Caco-2 (cell line): Measurements from ENCODE around the gene SERPINB5. TPM values are rescaled to one million over a fixed set of nuclear protein-coding genes. Genes with fewer than 3 reads are reported as not detected.
A peak's percentile ranks its signal among the peaks of the same experiment; 100 is the strongest.
"Not testable (repeated sequence)": the region's sequence is repeated elsewhere in the genome, so short reads cannot be mapped to it uniquely, and the experiment has no call there.

Experiments used
- BruUV-seq: library from RNA; stranded (reverse); fragments of 400-500 nt; replicated peaks from 2 replicates; lab custom pipeline; 2021; lab: Mats Ljungman, UMichigan
- CTCF ChIA-PET: fragments of 300-600 bp; sonication (Branson Sonifier 250); formaldehyde crosslinking; loops from one replicate; lab custom pipeline; 2022; ENCODE audit warnings: antibody characterized with exemption; lab: Charles Lee
- POLR2A ChIA-PET: fragments of 300-600 bp; sonication (Branson Sonifier 250); formaldehyde crosslinking; loops from one replicate; lab custom pipeline; 2022; ENCODE audit warnings: antibody characterized with exemption; lab: Charles Lee
- DNase-seq, 2 experiments: peaks; one replicate each; pipeline versions ENCODE4 v3.0.0 to v3.0.0-alpha.2; 2020 to 2022
- H3K27me3 ChIP-seq: replicated peaks from 2 replicates; pipeline ENCODE4 v1.6.0; 2011; ENCODE audit warnings: low read length; ENCODE audit not compliant: control insufficient read depth, insufficient read depth
- H3K36me3 ChIP-seq: 2 replicates; pipeline ENCODE4 v1.5.1; 2011; ENCODE audit warnings: low read length; ENCODE audit not compliant: control insufficient read depth, insufficient read depth
- H3K4me1 ChIP-seq: fragments of 250-450 bp; sonication (Bioruptor Pico); 2 replicates; pipeline ENCODE4 v1.5.1; 2020; ENCODE audit warnings: mild to moderate bottlenecking
- H3K4me3 ChIP-seq: 2 replicates; pipeline ENCODE4 v1.5.1; 2011; ENCODE audit warnings: low read depth, mild to moderate bottlenecking, control low read depth, low read length
- H3K9me3 ChIP-seq: fragments of 250-450 bp; sonication (Bioruptor Pico); 2 replicates; pipeline ENCODE4 v1.5.1; 2020; ENCODE audit warnings: mild to moderate bottlenecking, moderate library complexity
- H3K27ac Mint-ChIP-seq: one replicate; pipeline ENCODE4 v1.8.0; 2022; ENCODE audit warnings: mixed read lengths; ENCODE audit not compliant: unreplicated experiment
- H3K27me3 Mint-ChIP-seq: one replicate; pipeline ENCODE4 v1.8.0; 2022; ENCODE audit warnings: mixed read lengths; ENCODE audit not compliant: insufficient read depth, unreplicated experiment
- H3K36me3 Mint-ChIP-seq: one replicate; pipeline ENCODE4 v1.8.0; 2022; ENCODE audit warnings: mild to moderate bottlenecking, mixed read lengths; ENCODE audit not compliant: insufficient read depth, unreplicated experiment
- H3K4me1 Mint-ChIP-seq: one replicate; pipeline ENCODE4 v1.8.0; 2022; ENCODE audit warnings: low read depth, mixed read lengths; ENCODE audit not compliant: unreplicated experiment
- H3K4me3 Mint-ChIP-seq: one replicate; pipeline ENCODE4 v1.8.0; 2022; ENCODE audit warnings: mild to moderate bottlenecking, moderate library complexity, mixed read lengths; ENCODE audit not compliant: unreplicated experiment
- H3K9me3 Mint-ChIP-seq: one replicate; pipeline ENCODE4 v1.8.0; 2022; ENCODE audit warnings: mixed read lengths; ENCODE audit not compliant: unreplicated experiment
- CTCF ChIP-seq, 2 experiments: fragments of 200-600 bp in 1 of 2; IDR thresholded peaks; 1 replicate in 1 of 2; 2 replicates in 1 of 2; pipeline versions ENCODE4 v1.5.1 to v1.8.0; 2011 to 2022; ENCODE audit warnings: antibody characterized with exemption in 1 of 2, control low read depth in 1 of 2, inconsistent platforms in 1 of 2, low read depth in 1 of 2, low read length in 1 of 2, mild to moderate bottlenecking in 1 of 2, moderate library complexity in 1 of 2; ENCODE audit not compliant: insufficient read depth in 1 of 2, severe bottlenecking in 1 of 2, unreplicated experiment in 1 of 2
- intact Hi-C: fragments of 100-400 bp; cut with micrococcal nuclease; formaldehyde crosslinking; loops from one replicate; pipeline ENCODE4 v1.10.0; 2022; ENCODE audit not compliant: unreplicated experiment
- total RNA-seq: library from RNA; stranded (reverse); gene quantifications from 2 replicates; pipeline ENCODE4 v1.2.3, GENCODE V29; 2022

The SERPINB5 gene
- total RNA-seq, 1 experiment from 2014 or later: not detected

DNA sequence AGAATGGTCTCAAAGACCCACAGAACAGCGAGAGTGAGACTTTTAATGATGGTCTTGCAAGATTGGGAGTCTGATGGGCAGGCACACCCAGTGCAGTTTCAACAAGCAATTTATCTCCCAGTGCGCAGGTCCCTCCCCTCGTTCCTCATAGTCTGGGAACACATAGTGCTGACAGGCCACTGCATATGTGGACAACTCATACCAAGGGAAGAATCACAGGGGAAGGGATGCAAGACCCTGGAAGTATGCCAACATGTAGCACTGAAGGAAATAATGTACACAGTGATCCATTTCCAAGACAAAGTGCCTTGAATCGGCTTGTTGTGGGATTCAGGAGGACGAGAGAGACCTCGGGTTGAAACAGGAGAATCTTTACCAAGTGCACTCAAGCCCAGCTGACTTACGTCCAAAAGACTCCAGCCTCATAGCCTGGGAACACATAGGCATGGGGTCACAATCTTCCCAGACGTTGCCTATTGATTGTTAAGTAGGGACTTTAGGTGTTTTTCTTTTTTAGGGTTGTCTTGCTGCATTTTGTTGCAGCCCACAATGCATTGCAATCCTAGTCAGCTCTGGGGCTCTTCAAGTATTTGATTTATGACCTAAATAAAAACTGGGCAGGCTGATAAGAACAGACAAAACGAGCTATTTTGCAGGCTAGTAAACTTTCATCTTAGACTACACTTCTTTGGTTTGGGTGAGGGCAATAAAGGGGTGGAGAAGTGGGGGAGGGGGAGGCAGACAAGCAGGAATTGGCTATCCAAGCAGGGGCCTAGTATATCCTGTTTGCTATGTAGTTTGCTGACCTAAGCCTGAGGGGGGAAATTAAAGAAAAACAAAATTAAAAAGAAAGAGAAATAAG lies 24.7 kb upstream of the SERPINB5 start:
- peaks cover 4% of the 10 kb centered on the region for H3K4me1 Mint-ChIP-seq
- H3K9me3 ChIP-seq: no peaks in the 10 kb centered on the region
- ChIA-PET POLR2A (no interaction called here), CTCF (no interaction called here)
- H3K4me1 ChIP-seq: no peaks in the 10 kb centered on the region
- H3K9me3 Mint-ChIP-seq: no peaks in the 10 kb centered on the region
- no peak overlapping the region for H3K4me3 ChIP-seq
- H3K4me3 Mint-ChIP-seq: no peak overlapping the region
- H3K36me3 ChIP-seq: no peaks in the 10 kb centered on the region
- no peak for TF ChIP-seq CTCF (IDR thresholded peaks at IDR 0.05; ENCODE audit: insufficient read depth in 1 of 2, low read depth in 1 of 2, low read length in 1 of 2, severe bottlenecking in 1 of 2, unreplicated experiment in 1 of 2)
- no TSS peak for BruUV-seq
- no peaks in the 10 kb centered on the region for H3K27me3 ChIP-seq
- DNase-seq: peak in 1 of 2 experiments; percentile 38
- no peak overlapping the region for H3K27ac Mint-ChIP-seq
- no peaks in the 10 kb centered on the region for H3K27me3 Mint-ChIP-seq
- no peaks in the 10 kb centered on the region for H3K36me3 Mint-ChIP-seq
- intact Hi-C loops: no loop called here

DNA sequence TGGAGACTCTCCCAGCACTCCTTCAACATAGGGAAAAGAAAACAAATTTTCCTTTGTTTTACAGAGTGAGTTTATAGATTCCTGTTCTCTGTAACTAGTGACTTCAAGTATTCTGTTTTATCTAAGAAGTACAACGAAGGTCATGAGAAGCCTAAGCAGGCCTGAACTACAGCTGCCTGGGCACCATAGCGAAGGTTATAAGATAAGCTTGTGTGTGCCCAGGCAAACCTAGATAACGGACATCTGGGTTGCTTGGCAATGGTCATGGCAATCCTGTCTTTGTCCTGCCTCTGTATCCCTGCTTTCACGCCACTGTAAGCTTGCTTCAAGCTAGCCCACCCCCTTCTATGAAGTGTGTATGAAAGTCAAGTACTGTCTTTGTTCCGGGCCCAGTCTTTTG lies 24.0 kb upstream of the SERPINB5 start:
- BruUV-seq, CTCF ChIA-PET, H3K27me3 Mint-ChIP-seq, H3K27ac Mint-ChIP-seq, H3K4me3 Mint-ChIP-seq, H3K4me3 ChIP-seq, intact Hi-C loops, H3K36me3 Mint-ChIP-seq, H3K4me1 ChIP-seq, H3K9me3 ChIP-seq, H3K36me3 ChIP-seq, H3K27me3 ChIP-seq, H3K4me1 Mint-ChIP-seq, H3K9me3 Mint-ChIP-seq, POLR2A ChIA-PET, DNase-seq: not testable (repeated sequence)

DNA sequence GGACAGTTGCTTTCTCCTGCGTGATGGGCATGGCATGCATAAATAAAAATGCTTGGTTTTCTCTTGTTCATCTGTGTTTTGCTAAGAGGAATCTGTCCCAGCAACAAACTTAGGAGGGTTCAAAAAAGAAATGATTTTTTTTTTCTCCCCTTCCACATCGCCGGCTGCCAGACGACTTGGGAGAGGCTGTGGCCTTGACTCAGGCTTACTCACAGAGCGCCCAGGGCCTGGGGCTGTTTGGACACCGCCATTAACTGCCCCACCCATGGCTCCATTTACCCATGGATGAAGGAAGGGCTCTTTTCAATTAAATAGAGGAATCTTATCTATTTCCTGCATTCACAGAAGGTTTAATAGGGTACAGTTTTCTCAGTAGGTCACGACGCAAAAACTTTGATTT lies 22.3 kb upstream of the SERPINB5 start:
- DNase-seq: no peak
- intact Hi-C loops: no loop called here

More for the DNA sequence above, 22.3 kb upstream of the SERPINB5 start:
- no TSS peak for BruUV-seq
- H3K4me1 Mint-ChIP-seq: peaks cover 4% of the 10 kb centered on the region
- H3K27me3 Mint-ChIP-seq: no peaks in the 10 kb centered on the region
- no peak overlapping the region for H3K4me3 ChIP-seq
- H3K4me3 Mint-ChIP-seq: no peak overlapping the region
- no peak overlapping the region for H3K27ac Mint-ChIP-seq
- no peaks in the 10 kb centered on the region for H3K9me3 Mint-ChIP-seq
- POLR2A ChIA-PET: no interaction called here
- no peaks in the 10 kb centered on the region for H3K9me3 ChIP-seq
- H3K27me3 ChIP-seq: no peaks in the 10 kb centered on the region
- H3K36me3 Mint-ChIP-seq: no peaks in the 10 kb centered on the region
- no peaks in the 10 kb centered on the region for H3K4me1 ChIP-seq
- TF ChIP-seq CTCF (IDR thresholded peaks at IDR 0.05; ENCODE audit: insufficient read depth in 1 of 2, low read depth in 1 of 2, low read length in 1 of 2, severe bottlenecking in 1 of 2, unreplicated experiment in 1 of 2): no peak
- H3K36me3 ChIP-seq: no peaks in the 10 kb centered on the region
- CTCF ChIA-PET: no interaction called here
